GM20000 (cell line): Measurements from ENCODE around the gene WNT4.

Experiments used
- DNase-seq: peaks from one replicate; pipeline ENCODE4 v3.0.0; 2012; ENCODE audit warnings: low spot score
- TF ChIP-seq, protein P1 (sequence below): IDR thresholded peaks from 2 replicates; pipeline ENCODE4 v1.5.1; 2012; ENCODE audit warnings: mild to moderate bottlenecking, control low read depth; ENCODE audit errors: extremely low read depth, missing control alignments

The WNT4 gene

DNA sequence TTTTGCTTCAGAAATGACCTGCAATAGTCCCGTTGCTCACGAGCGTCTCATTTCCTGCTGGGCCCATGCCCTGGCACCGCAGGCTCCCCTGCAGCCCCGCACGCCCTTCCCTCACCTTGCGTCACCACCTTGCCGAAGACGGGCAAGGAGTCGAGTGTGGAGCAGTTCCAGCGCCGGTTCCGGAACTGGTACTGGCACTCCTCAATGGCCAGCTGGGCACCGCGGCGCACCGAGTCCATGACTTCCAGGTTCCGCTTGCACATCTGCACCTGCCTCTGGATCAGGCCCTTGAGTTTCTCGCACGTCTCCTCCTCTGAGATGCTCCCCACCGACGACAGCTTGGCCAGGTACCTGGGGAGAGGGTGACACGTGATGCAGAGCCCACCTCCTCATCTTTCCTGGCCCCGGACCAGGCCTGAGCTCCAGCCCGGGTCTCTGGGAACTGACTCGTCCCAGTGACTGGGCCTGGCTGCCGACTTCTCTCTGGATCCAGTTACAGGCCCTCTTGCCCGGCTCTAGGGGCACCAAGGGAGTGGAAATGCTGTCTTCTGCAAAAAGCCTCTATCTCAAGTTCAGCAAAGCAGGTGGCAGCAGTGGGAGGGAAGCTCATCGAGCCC lies 13.3 kb downstream of the WNT4 start:
- no peak for DNase-seq
- TF ChIP-seq, protein P1, sequence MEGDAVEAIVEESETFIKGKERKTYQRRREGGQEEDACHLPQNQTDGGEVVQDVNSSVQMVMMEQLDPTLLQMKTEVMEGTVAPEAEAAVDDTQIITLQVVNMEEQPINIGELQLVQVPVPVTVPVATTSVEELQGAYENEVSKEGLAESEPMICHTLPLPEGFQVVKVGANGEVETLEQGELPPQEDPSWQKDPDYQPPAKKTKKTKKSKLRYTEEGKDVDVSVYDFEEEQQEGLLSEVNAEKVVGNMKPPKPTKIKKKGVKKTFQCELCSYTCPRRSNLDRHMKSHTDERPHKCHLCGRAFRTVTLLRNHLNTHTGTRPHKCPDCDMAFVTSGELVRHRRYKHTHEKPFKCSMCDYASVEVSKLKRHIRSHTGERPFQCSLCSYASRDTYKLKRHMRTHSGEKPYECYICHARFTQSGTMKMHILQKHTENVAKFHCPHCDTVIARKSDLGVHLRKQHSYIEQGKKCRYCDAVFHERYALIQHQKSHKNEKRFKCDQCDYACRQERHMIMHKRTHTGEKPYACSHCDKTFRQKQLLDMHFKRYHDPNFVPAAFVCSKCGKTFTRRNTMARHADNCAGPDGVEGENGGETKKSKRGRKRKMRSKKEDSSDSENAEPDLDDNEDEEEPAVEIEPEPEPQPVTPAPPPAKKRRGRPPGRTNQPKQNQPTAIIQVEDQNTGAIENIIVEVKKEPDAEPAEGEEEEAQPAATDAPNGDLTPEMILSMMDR: no peak

DNA sequence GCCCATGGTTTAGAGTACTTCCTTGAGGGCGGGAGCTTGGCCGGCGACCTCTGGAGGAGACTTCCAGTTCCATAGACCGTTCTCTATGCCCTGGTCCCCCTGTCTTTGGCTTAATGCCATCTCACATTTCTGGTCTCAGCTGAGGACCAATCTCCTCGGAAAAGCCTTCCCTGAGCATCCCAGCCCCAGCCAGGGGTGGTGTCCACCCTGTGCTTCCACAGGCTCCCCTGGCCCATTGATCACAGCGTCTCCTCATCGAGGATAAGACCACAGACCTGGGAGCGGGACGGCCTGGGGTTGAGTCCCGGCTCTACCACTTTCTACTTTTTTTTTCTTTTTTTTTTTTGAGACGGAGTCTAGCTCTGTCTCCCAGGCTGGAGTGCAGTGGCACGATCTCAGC lies 14.5 kb downstream of the WNT4 start:
- DNase-seq: no peak
- TF ChIP-seq, protein P1: no peak

DNA sequence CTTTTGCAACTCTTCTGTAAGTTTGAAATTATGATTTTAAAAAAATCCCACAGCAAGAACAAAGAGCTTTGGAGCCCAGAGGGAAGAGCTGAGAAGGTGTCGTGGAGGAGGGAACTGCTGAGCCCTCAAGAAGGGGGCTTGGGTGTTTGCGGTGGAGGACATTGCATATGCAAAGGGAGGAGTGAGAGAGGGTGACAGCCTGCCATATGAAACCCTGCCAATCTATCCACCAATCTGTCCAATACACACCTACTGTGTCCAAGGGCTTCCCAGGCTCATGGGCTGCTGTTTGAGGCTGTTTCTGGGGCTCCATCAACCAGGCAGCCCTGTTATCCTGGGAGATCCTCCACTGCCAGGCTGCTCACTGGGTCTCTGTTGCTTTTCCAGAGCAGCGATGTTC lies 15.2 kb downstream of the WNT4 start:
- no peak for DNase-seq
- TF ChIP-seq, protein P1: no peak

DNA sequence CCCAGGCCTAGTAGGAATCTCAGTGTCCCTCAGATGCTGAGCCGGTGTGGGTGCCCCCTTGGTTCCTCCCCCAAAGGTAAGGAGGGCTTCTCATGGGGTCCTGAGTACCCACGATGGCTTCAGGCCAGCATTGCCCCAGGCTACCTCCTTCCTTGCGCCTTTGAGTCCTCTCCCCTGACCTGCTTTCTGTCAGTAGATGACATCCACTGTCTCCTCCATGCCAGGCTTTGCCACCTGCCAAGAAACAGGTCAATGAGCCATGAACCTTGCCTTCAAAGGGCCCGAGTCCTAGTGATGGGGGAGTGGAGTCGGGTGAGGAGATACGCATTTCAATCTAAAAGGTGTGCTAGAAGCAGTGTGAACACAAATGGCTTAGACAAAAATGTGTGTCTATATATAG lies 15.6 kb downstream of the WNT4 start:
- DNase-seq: no peak
- TF ChIP-seq, protein P1: no peak

DNA sequence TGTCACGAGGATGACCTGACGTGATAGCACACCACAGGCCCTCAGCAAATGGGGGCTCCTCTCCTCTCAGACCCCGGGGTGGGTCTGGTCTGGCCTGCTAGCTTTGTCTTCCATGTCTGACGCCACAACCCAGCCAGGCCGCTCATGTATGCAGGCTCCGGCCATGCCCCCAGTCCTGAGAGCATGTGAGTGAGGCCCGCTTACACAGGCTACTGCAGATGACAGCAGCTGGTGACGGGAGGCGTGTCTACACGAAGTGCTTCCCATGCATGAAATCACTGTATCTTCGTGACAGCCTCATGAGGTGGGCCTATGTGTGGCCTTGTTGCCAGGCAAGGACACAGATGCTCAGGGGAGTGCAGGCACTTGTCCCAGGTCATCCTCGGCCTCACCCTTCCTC lies 16.4 kb downstream of the WNT4 start:
- DNase-seq: no peak
- TF ChIP-seq, protein P1: no peak

DNA sequence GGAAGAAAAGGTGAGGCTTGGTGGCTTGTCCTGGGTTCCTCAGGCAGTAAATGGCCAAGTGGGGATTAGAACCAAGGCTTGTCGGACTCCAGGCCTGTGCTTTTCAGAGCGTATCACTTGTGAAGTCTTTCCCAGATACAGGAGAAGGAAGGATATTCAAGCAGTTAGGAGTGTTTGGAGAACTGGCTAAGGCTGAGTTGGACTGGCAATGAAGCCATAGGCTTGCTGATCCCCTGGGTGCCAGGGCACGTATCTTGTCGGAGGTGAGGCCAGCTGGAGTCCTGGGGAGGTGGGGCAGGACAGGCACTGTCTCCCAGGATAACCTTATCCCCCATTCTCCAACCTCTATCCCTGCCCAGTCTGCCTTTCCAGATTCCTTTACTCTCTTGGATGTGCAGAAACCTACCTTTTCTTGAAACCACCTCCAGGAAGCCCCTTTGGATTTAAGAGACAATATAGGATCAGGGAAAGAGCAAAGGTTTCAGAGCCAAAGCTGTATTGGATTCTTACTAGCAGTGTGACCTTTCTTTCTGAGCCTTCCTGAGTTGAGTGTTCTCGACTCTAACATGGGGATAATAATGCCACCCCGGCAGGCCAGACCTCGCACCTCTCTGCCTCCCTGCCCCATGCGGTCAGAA lies 18.2 kb downstream of the WNT4 start:
- TF ChIP-seq, protein P1: no peak
- no peak for DNase-seq

DNA sequence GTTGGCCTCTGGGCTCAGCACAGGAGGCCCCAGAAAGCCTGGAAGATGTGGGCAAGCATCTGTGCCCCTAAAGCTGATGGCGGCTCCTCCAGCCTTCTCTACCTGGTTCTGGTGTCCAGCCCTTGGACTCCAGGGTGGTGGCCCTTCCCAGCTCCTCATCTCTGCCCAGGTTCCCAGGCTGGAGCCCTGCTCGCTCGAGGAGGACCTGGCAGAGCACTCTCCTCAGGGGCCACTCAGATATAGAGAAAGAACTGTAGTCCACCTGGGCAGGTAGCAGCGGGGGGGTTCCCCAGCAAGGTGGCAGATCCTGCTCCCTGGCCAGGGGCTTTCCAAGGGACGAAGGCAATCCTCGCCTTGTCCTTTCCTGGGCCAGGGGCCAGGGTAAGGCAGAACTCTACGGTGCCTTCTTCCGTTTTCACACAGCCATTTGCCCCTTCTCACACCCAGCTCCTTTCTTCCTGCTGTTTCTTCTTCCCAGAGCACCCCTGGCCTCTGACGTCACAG lies 18.9 kb downstream of the WNT4 start:
- TF ChIP-seq, protein P1: no peak
- no peak for DNase-seq
